Smooth muscle cell of the pulmonary artery (primary cell): ENCODE data around the gene ERMAP. TPM values are rescaled to one million over a fixed set of nuclear protein-coding genes. Genes with fewer than 3 reads are reported as not detected.

Source experiments
- total RNA-seq: library from RNA; depleted of rRNA; stranded (reverse); fragments of >200 nt; gene quantifications from 2 replicates; pipeline ENCODE4 v1.2.3, GENCODE V29; 2014

Gene ERMAP, protein sequence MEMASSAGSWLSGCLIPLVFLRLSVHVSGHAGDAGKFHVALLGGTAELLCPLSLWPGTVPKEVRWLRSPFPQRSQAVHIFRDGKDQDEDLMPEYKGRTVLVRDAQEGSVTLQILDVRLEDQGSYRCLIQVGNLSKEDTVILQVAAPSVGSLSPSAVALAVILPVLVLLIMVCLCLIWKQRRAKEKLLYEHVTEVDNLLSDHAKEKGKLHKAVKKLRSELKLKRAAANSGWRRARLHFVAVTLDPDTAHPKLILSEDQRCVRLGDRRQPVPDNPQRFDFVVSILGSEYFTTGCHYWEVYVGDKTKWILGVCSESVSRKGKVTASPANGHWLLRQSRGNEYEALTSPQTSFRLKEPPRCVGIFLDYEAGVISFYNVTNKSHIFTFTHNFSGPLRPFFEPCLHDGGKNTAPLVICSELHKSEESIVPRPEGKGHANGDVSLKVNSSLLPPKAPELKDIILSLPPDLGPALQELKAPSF
- total RNA-seq, result 12.1 and 16.0 TPM in 2 replicates

GRCh38 chr1:42816585-42817439 is at the start of gene ERMAP, which contains the start of gene SVBP:
TSS of gene ERMAP (plus strand) at chr1:42817122. CDS start at chr1:42830449, 13,327 bp downstream.
TSS of gene SVBP (minus strand) at chr1:42817397. CDS start at chr1:42816544, 853 bp downstream.

DNA sequence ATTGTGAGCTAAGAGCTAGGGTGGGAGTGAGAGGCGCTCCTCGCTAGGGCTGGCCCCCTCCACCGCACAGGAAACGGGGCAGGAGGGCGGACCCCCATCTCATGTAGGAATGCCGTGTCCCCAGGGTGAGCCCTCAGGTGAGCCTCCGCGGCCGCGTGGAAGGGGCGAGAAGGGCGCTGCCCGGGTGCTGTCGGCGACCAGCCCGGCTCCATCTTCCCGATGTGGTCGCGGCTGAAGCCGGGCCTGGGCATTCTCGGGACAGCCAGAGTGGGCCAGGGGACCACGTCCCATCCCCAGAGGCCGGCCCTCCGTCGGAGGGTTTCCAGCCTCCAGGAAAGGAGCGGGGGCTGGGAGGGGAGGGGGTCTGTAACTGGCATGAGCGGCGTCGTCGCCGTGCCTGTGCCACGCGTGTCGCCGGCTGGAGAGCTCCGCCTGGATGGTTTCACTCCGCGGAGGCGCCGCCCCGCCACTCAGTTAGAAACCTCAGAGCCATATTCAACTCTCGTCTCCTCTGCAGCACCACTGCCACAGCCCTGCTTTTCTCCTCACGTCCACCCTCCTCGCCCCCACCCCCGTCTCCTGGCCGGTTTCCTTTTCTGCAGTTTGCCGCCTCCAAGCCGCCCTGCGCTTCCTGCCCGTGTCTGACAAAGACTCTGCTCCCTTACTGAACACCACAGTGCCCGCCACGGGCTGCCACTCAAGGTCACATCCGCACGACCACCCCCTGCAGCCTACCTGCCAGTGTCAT is 31.8 kb upstream of the ERMAP start, which contains the start of gene TMEM269:
TSS of gene TMEM269 (plus strand) at position 46 of the 748 bp plus-strand sequence. CDS start 4,903 bp downstream, outside the sequence.

GRCh38 chr1:42846257-42847110 is 29.6 kb downstream of the ERMAP start, which contains the start of gene ZNF691:
TSS of gene ZNF691 (plus strand) at chr1:42846613. CDS start at chr1:42849659, 3,046 bp downstream.

Other genes starting within 250 kb of the ERMAP start
- gene PPIH, start 158.7 kb upstream of the ERMAP start, total RNA-seq, result 10.9 and 13.1 TPM in 2 replicates
- gene YBX1, start 134.7 kb upstream of the ERMAP start, total RNA-seq, result 566 and 628 TPM in 2 replicates
- gene CLDN19, start 76.9 kb upstream of the ERMAP start, total RNA-seq, result not detected in 2 replicates
- 198 and 210 TPM in 2 replicates for gene P3H1, start 50.1 kb upstream of the ERMAP start, total RNA-seq
- gene C1orf50, start 49.9 kb upstream of the ERMAP start, total RNA-seq, result 2.9 and 3.3 TPM in 2 replicates
- gene TMEM269, start 32.1 kb upstream of the ERMAP start, total RNA-seq, result 0.03 and 0.07 TPM in 2 replicates
- 5.9 and 8.3 TPM in 2 replicates for gene SVBP, start 275 bp downstream of the ERMAP start, total RNA-seq
- gene ZNF691, start 29.5 kb downstream of the ERMAP start, total RNA-seq, result 7.8 and 8.1 TPM in 2 replicates
- 264 and 749 TPM in 2 replicates for gene SLC2A1, start 141.7 kb downstream of the ERMAP start, total RNA-seq